Duodenal mucosa (tissue), 2 donors: ENCODE results near the gene STXBP5L.
"Not testable (repeated sequence)": the region's sequence is repeated elsewhere in the genome, so short reads cannot be mapped to it uniquely, and the experiment has no call there.

ENCODE experiments used
- H3K27ac ChIP-seq: one replicate; pipeline ENCODE4 v1.7.0; 2013; ENCODE audit warnings: low read depth, low read length
- H3K27me3 ChIP-seq, 2 donors: one replicate each; pipeline ENCODE4 v1.7.0; 2013; ENCODE audit warnings: low read length in 2 of 2, control low read depth in 1 of 2; ENCODE audit not compliant: insufficient read depth in 2 of 2, control insufficient read depth in 1 of 2
- H3K36me3 ChIP-seq, 2 donors: one replicate each; pipeline ENCODE4 v1.7.0; 2013; ENCODE audit warnings: low read length in 2 of 2, control low read depth in 1 of 2; ENCODE audit not compliant: insufficient read depth in 2 of 2, control insufficient read depth in 1 of 2
- H3K4me1 ChIP-seq, 2 donors: one replicate each; pipeline ENCODE4 v1.7.0; 2013; ENCODE audit warnings: low read length in 2 of 2, control low read depth in 1 of 2; ENCODE audit not compliant: insufficient read depth in 2 of 2, control insufficient read depth in 1 of 2
- H3K4me3 ChIP-seq, 2 donors: one replicate each; pipeline ENCODE4 v1.7.0; 2013; ENCODE audit warnings: low read length in 2 of 2, low read depth in 1 of 2
- H3K9ac ChIP-seq, 2 donors: one replicate each; pipeline ENCODE4 v1.7.0; 2013; ENCODE audit warnings: low read length in 2 of 2, low read depth in 1 of 2
- H3K9me3 ChIP-seq, 2 donors: one replicate each; pipeline ENCODE4 v1.7.0; 2013; ENCODE audit warnings: low read length in 2 of 2, control low read depth in 1 of 2; ENCODE audit not compliant: control insufficient read depth in 1 of 2

Gene STXBP5L

GRCh38 chr3:120985242-120985641 is 77.2 kb downstream of the STXBP5L start:
- H3K4me1 ChIP-seq = no peaks in the 10 kb centered on the region
- H3K9ac ChIP-seq = no peak overlapping the region
- H3K27ac ChIP-seq = no peak overlapping the region
- H3K27me3 ChIP-seq = no peaks in the 10 kb centered on the region
- H3K9me3 ChIP-seq = no peaks in the 10 kb centered on the region
- H3K4me3 ChIP-seq = no peak overlapping the region
- no peaks in the 10 kb centered on the region for H3K36me3 ChIP-seq

GRCh38 chr3:120988994-120989393 is 81.0 kb downstream of the STXBP5L start:
- Histone ChIP-seq H3K4me3 (no peak overlapping the region), H3K4me1 (no peaks in the 10 kb centered on the region), H3K27ac (no peak overlapping the region), H3K9ac (no peak overlapping the region), H3K36me3 (no peaks in the 10 kb centered on the region), H3K9me3 (no peaks in the 10 kb centered on the region), H3K27me3 (no peaks in the 10 kb centered on the region)

- Histone ChIP-seq H3K27me3 (no peaks in the 10 kb centered on the region), H3K4me3 (no peak overlapping the region), H3K36me3 (no peaks in the 10 kb centered on the region), H3K9ac (no peak overlapping the region), H3K27ac (no peak overlapping the region), H3K4me1 (no peaks in the 10 kb centered on the region), H3K9me3 (no peaks in the 10 kb centered on the region)
These were observed 110.9 kb downstream of the STXBP5L start for GRCh38 chr3:121018917-121019321.

- no peaks in the 10 kb centered on the region for H3K9me3 ChIP-seq
- H3K27ac ChIP-seq = no peak overlapping the region
- H3K9ac ChIP-seq = no peak overlapping the region
- no peak overlapping the region for H3K4me3 ChIP-seq
- no peaks in the 10 kb centered on the region for H3K36me3 ChIP-seq
- no peaks in the 10 kb centered on the region for H3K27me3 ChIP-seq
- H3K4me1 ChIP-seq = no peaks in the 10 kb centered on the region
These were observed 155.6 kb downstream of the STXBP5L start for GRCh38 chr3:121063628-121064027.

- no peaks in the 10 kb centered on the region for H3K27me3 ChIP-seq
- H3K9me3 ChIP-seq = no peaks in the 10 kb centered on the region
- no peaks in the 10 kb centered on the region for H3K36me3 ChIP-seq
- no peak overlapping the region for H3K9ac ChIP-seq
- H3K4me3 ChIP-seq = no peak overlapping the region
- no peak overlapping the region for H3K27ac ChIP-seq
- no peaks in the 10 kb centered on the region for H3K4me1 ChIP-seq
These were observed 156.1 kb downstream of the STXBP5L start for GRCh38 chr3:121064121-121064520.

- H3K4me3 ChIP-seq = no peak overlapping the region
- no peaks in the 10 kb centered on the region for H3K36me3 ChIP-seq
- no peaks in the 10 kb centered on the region for H3K4me1 ChIP-seq
These were observed 164.1 kb downstream of the STXBP5L start for GRCh38 chr3:121072133-121072532.

GRCh38 chr3:121073011-121073410 is 165.0 kb downstream of the STXBP5L start:
- H3K4me1 ChIP-seq = no peaks in the 10 kb centered on the region
- no peak overlapping the region for H3K27ac ChIP-seq
- no peak overlapping the region for H3K4me3 ChIP-seq
- peaks cover 0 to 2% of the 10 kb centered on the region in 2 donors for H3K9me3 ChIP-seq
- no peak overlapping the region for H3K9ac ChIP-seq
- H3K27me3 ChIP-seq = no peaks in the 10 kb centered on the region
- H3K36me3 ChIP-seq = no peaks in the 10 kb centered on the region

More at GRCh38 chr3:121072133-121072532, 164.1 kb downstream of the STXBP5L start:
- Histone ChIP-seq H3K9ac (no peak overlapping the region), H3K9me3 (peaks cover 0 to 2% of the 10 kb centered on the region in 2 donors), H3K27ac (no peak overlapping the region), H3K27me3 (no peaks in the 10 kb centered on the region)

- no peak overlapping the region for H3K9ac ChIP-seq
- H3K4me3 ChIP-seq = no peak overlapping the region
- no peak overlapping the region for H3K27ac ChIP-seq
- H3K27me3 ChIP-seq = no peaks in the 10 kb centered on the region
- no peaks in the 10 kb centered on the region for H3K36me3 ChIP-seq
- H3K4me1 ChIP-seq = no peaks in the 10 kb centered on the region
- peaks cover 0 to 2% of the 10 kb centered on the region in 2 donors for H3K9me3 ChIP-seq
These were observed 167.2 kb downstream of the STXBP5L start for GRCh38 chr3:121075191-121075590.

- not testable (repeated sequence) for H3K4me1 ChIP-seq, H3K9ac ChIP-seq, H3K9me3 ChIP-seq, H3K27ac ChIP-seq, H3K4me3 ChIP-seq, H3K27me3 ChIP-seq, H3K36me3 ChIP-seq
These were observed 170.5 kb downstream of the STXBP5L start for GRCh38 chr3:121078378-121079101.

- Histone ChIP-seq H3K27ac (no peak overlapping the region), H3K9ac (no peak overlapping the region), H3K36me3 (no peaks in the 10 kb centered on the region), H3K4me1 (no peaks in the 10 kb centered on the region), H3K4me3 (no peak overlapping the region), H3K9me3 (peaks cover 0 to 6% of the 10 kb centered on the region in 2 donors), H3K27me3 (no peaks in the 10 kb centered on the region)
These were observed 188.9 kb downstream of the STXBP5L start for GRCh38 chr3:121096953-121097352.
